PC-3 (cell line): ENCODE measurements around the gene PLAAT4.

Experiments
- EZH2 ChIP-seq: fragments of 300-600 bp; sonication (generic); IDR thresholded peaks from one replicate; pipeline ENCODE4 v1.6.1; 2017; ENCODE audit warnings: antibody characterized with exemption, mild to moderate bottlenecking, low read length; ENCODE audit not compliant: unreplicated experiment
- EZH2phosphoT487 ChIP-seq: fragments of 300-600 bp; sonication (generic); IDR thresholded peaks from 2 replicates; pipeline ENCODE4 v1.6.1; 2018; ENCODE audit warnings: mild to moderate bottlenecking, antibody characterized with exemption, low read length, borderline replicate concordance
- TF ChIP-seq, protein P1 (sequence below): fragments of 300-600 bp; sonication (generic); conservative IDR thresholded peaks from 2 replicates; pipeline ENCODE4 v1.5.1; 2017; ENCODE audit warnings: antibody characterized with exemption, low read depth, mild to moderate bottlenecking, low read length

DNA sequence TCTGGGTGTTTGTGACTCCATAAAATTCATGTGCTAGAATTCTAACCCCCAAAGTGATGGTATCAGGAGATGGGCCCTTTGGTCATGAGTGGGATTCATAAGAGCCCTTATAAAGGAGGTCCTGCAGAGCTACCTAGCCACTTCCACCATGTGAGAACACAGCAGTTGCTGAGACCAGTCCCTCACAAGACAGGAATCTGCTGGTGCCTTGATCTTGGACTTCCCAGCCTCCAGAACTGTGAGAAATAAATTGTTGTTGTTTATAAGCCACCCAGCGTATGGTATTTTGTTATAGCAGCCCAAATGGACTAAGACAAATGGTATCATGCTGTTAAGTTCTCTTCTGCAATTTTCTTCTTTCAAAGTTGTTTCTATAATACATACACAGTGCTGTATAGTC is 44.2 kb upstream of the PLAAT4 start:
- TF ChIP-seq EZH2 (no peak), EZH2phosphoT487 (no peak)
- TF ChIP-seq, protein P1, sequence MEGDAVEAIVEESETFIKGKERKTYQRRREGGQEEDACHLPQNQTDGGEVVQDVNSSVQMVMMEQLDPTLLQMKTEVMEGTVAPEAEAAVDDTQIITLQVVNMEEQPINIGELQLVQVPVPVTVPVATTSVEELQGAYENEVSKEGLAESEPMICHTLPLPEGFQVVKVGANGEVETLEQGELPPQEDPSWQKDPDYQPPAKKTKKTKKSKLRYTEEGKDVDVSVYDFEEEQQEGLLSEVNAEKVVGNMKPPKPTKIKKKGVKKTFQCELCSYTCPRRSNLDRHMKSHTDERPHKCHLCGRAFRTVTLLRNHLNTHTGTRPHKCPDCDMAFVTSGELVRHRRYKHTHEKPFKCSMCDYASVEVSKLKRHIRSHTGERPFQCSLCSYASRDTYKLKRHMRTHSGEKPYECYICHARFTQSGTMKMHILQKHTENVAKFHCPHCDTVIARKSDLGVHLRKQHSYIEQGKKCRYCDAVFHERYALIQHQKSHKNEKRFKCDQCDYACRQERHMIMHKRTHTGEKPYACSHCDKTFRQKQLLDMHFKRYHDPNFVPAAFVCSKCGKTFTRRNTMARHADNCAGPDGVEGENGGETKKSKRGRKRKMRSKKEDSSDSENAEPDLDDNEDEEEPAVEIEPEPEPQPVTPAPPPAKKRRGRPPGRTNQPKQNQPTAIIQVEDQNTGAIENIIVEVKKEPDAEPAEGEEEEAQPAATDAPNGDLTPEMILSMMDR, result no peak
